Central memory CD4-positive, alpha-beta T cell (primary cell): ENCODE results near the gene YTHDC2.
A peak's percentile ranks its signal among the peaks of the same experiment; 100 is the strongest.

Source experiments
- DNase-seq: peaks from one replicate; pipeline ENCODE4 v3.0.0; 2022

YTHDC2 gene

DNA sequence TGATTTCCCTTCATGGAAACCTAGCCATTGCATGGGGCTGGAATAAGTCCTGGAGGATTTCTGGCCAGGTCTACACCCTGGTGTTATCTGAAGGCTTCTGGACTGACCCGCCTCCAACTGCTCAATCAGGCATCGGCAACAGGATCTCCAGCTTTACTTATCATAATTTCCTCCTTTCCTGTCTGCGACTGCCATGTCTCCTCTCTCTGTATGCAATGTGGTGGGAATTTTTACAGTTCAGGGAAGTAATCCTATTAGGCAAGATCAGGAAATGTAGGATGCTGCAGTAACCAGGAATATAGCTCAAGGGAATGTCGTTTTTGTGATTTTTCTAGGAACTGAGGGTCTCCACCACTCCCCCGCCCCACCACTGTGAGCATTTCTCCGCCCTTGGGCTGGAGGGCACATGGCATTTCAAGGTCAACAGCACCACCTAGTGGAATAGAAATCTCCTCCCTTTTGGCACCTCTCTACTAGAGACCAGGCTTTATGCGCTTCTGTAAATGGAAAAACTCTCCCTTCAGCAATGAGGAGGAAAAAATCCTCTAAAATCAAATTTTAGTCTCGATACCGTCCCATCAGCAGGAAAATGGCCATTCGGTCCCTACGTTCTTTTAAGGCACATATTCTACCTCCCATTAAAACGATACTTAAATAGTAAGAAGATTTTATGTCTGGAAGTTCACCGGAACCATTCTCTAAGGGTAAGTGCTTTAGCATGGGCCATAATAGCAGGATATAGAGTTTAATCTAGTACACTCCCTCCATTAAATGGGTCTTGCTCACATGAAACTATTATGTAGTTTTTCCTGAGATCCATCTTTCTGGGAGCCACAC lies 93.0 kb downstream of the YTHDC2 start:
- peak; percentile 43 for DNase-seq

DNA sequence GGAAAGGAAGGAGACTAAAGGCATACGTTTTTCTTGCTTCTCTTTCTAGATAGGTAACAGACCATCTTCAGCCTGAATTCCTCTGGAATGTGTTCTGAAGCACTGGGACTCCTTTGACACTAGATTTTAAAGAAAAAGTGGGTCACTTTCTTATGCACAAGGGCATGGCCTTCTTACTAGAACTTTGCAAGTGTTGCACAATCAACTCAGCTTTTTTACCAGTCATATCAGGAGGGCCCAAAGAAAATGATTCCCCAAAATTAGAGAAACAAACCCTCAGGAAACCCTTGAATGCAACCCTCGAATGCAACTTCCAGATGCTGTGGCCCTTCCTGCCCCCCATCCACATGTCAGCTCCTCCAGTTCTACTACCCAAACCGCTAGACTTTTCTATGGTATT lies 93.9 kb downstream of the YTHDC2 start:
- DNase-seq: no peak

DNA sequence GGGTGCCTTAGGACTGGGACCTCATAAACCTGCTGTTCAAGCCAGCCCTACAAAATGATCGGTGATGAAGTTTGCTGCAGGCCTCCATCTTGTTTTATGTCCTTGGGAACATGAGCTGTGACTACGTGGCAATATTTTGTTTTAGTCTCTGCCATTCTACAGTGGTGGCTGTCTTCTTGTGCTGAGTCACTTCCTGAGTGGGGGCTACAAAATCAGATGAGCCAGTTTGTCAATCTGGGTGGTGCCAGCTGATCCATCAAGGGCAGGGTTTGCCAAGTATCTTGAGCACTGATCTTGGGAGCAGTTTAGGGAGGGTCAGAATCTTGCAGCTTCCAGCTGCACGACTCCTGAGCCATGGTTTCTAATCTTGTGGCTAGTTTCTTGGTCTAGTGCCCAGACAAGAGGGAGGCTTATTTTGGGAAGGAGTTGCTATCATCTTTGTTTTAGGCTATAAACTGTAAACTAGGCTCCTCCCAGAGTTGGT lies 94.7 kb downstream of the YTHDC2 start:
- no peak for DNase-seq

DNA sequence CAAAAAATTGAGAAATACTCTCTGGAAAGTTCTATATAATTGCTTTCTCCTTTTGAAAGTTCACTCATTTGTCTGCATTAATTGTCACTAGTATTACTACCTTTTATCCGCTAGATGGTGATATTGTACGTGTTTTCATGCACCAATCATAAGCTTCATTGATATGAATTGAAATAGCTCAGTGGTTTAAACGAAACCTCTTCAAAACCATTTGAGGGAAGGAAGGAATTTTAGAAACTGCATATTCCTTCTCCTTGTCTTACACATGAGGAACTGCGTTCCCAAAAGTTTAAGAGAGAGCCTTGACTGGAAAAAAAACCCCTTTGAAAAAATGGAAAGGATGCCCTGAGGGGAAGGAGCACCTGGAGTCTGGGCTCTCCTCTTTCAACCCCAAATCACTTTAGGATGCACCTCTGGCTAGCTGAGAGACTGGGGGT lies 98.6 kb downstream of the YTHDC2 start:
- DNase-seq: peak; percentile 34

DNA sequence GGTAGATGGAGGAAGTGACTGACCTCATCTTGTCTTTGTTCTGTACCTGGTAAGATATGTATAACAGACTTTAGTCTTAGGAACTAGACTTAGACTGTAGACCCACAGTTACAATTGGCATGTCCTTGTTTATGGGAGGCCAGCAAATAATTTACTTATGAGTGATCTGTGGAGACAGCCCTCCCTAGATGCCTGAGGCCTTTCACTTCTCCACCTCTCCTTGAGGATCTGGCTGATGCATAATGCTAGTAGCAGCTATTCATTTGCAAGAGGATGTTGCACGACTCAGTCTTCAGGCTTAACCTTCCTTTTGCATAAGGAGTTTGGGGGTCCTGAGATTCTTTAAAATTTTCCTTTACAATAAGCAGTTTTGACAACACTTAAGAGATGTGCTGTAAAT lies 100.7 kb downstream of the YTHDC2 start:
- no peak for DNase-seq

DNA sequence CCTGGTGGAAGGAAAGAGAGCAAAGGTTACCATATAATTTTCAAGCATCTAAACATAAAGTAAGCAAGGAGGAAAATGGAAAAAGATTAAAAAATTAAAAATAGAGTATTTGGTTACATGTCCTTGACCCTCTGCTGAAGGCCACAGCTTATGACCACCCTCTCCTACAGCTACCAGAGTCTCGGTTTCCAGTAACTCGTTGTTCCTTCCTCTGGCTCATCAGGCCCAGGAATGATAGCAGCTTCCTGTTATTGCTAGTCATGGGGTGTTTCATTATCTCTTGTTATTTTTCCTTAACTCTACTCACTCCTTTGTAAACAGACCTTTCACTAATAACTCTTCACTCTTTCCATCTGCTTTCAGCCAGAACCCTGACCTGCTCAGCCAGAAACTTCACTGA lies 102.2 kb downstream of the YTHDC2 start:
- DNase-seq: no peak

DNA sequence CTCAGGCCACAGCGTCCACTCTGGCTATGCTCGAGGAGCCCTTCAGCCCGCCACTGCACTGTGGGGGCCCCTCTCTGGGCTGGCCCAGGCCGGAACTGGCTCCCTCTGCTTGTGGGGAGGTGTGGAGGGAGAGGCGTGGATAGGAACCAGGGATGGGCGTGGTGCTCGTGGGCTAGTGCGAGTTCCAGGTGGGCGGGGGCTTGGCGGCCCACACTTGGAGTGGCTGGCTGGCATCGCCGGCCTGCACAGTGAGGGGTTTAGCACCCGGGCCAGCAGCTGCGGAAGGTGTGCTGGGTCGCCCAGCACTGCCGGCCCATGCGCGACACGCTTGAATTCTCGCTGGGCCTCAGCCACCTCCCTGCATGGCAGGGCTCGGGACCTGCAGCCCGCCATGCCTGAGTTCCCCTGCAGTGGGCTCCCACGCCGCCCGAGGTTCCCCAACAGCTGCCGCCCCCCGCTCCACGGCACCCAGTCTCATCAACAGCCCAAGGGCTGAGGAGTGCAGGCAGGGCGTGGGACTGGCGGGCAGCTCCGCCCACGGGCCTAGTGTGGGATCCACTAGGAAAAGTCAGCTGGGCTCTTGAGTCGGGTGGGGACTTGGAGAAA lies 103.8 kb downstream of the YTHDC2 start:
- no peak for DNase-seq

DNA sequence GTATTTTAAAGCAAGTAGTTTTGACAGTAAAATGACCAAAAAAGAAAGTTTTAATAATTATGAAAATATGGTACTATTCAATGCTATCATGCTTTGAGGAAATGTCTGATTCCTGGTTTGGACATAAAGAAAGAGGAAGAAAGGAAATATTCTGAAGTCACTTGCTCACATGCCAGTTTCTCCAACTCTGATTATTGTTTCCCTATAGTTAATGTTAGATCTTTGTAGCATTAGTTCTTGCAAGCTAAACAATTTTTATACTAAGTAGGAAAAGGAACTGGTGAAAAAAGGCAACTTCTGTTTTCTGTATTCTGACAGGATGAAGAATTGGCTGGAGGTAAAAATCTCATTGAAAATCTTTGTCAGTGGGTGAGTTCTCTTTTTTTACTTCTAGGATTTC lies 119.5 kb downstream of the YTHDC2 start:
- no peak for DNase-seq

DNA sequence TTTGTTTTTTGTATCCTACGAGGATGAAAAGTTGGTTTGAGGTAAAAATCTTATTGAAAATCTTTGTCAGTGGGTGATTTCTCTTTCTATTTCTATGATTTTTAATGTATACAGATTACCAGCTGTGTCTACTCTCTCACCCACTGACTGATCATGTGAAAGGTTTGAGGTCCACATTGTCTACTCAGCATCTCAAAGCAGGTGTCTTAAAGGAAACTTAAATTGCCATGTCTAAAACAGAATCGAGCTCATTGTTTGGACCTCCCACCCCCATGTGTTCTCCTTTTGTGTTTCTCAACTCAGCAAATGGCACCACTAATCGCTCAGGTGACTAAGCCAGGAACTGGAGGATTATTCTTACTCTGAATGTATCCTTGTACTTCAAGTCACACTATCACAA lies 121.5 kb downstream of the YTHDC2 start:
- DNase-seq: no peak

DNA sequence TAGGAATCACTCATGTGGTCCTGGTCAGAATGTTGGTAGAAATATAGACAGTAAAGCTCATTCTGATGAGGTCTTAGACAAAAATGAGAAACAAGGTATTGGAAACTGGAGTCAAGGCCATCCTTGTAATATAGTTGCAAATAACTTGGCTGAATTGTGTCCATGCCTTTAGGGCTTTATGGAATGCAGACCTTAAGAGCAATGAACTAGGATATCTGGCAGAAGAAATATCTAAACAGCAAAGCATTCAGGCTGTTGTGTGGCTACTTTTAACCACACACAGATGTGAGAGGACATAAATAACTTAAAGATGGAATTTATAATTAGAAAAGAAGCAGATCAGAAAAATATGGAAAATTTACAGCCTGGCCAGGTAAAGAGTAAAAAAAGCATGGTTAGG lies 128.2 kb downstream of the YTHDC2 start:
- no peak for DNase-seq
